Measurements from ENCODE around the gene UNK.
"Not testable (repeated sequence)": the region's sequence is repeated elsewhere in the genome, so short reads cannot be mapped to it uniquely, and the experiment has no call there.

The UNK gene

DNA sequence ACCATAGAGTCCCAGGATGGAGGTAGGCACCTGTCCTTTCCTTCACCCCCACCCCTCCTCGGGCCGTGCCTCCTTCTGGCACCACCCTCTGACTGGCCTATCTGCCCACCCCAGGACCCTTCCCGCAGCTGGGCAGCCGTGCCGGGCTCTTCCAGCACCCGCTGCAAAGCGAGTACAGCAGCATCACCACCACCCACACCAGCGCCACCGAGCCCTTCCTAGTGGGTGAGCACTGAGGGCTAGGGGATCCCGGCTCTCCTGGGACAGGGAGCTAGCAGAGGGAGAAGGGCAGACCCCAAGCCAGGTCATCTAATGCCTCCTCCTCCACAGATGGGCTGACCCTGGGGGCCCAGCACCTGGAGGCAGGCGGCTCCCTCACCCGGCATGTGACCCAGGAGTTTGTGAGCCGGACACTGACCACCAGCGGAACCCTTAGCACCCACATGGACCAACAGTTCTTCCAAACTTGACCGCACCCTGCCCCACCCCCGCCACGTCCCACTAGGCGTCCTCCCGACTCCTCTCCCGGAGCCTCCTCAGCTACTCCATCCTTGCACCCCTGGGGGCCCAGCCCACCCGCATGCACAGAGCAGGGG is 27.4 kb upstream of the UNK start:
- DNase-seq = no peak
- Histone ChIP-seq H3K36me3 (replicated peaks) (no peaks in the 10 kb centered on the region), H3K27ac (no peak overlapping the region), H3K27me3 (replicated peaks) (no peaks in the 10 kb centered on the region), H3K4me3 (ENCODE audit: low read depth, low read length) (no peak overlapping the region)
- TF ChIP-seq, protein P1, sequence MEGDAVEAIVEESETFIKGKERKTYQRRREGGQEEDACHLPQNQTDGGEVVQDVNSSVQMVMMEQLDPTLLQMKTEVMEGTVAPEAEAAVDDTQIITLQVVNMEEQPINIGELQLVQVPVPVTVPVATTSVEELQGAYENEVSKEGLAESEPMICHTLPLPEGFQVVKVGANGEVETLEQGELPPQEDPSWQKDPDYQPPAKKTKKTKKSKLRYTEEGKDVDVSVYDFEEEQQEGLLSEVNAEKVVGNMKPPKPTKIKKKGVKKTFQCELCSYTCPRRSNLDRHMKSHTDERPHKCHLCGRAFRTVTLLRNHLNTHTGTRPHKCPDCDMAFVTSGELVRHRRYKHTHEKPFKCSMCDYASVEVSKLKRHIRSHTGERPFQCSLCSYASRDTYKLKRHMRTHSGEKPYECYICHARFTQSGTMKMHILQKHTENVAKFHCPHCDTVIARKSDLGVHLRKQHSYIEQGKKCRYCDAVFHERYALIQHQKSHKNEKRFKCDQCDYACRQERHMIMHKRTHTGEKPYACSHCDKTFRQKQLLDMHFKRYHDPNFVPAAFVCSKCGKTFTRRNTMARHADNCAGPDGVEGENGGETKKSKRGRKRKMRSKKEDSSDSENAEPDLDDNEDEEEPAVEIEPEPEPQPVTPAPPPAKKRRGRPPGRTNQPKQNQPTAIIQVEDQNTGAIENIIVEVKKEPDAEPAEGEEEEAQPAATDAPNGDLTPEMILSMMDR (IDR thresholded peaks at IDR 0.05; ENCODE audit: low read depth, low read length, missing control alignments) = no peak
- in situ Hi-C loops (cut with HindIII; ENCODE audit: low pct_ligation_motif_present, low sequenced_read_pairs) = no loop called here

DNA sequence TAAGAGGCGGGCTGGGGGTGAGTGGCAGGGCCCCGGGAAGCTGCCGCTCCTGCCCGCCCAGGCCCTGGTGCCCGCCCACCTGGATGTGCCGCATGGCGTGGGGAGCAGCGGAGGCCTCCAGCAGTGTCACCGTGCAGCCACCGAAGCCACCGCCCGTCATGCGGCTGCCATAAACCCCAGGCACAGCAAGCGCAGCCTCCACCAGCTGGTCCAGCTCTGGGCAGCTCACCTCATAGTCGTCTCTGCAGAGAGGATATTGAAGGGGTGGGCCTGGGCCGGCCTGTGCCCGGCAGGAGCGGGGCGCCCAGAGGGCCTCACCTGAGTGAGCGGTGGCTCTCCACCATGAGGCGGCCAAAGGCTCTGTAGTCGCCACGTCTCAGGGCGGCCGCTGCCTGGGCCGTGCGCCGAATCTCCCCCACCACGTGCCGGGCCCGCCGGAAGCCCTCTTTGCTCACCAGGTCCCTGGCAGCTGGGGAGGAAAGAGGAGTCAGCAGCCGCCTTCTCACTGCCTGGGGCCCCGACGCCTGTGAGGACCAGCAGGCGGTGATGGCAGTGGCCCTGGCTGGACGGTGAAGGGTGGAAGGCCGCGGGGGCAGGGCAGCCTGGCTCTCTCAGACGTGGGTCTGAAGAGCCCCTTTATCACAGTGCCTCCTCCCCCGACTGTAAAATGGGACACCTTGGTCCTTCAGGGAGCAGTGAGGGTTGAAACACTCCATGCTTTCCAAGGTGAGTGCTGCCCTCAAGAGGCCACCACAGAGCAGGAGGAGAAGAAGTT is 26.3 kb upstream of the UNK start:
- Histone ChIP-seq H3K27ac (no peak overlapping the region), H3K4me3 (ENCODE audit: low read depth, low read length) (no peak overlapping the region), H3K27me3 (replicated peaks) (no peaks in the 10 kb centered on the region), H3K36me3 (replicated peaks) (no peaks in the 10 kb centered on the region)
- DNase-seq = no peak
- TF ChIP-seq, protein P1 (IDR thresholded peaks at IDR 0.05; ENCODE audit: low read depth, low read length, missing control alignments) = peak; percentile 67
- in situ Hi-C loops (cut with HindIII; ENCODE audit: low pct_ligation_motif_present, low sequenced_read_pairs) = no loop called here

DNA sequence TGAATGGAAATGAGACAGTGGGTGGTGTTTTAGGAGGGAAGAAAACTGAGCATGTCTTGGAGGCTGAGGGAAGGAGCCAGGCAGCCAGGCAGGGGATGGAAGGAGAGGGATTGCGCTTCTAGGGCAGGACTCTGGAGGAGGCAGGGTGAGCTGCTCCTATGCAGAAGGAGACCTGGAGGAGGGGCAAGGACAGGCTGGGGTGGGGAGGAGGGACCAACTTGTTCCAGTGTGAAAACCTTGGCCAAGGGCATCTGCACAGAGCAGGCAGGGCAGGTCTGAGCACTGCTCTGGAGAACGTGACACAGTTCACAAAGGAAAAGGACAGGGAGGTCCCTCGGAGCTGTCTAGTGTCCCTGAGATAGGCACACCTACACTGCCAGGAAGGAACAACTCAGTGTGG is 25.1 kb upstream of the UNK start:
- H3K27me3 ChIP-seq (replicated peaks) = no peaks in the 10 kb centered on the region
- TF ChIP-seq, protein P1 (IDR thresholded peaks at IDR 0.05; ENCODE audit: low read depth, low read length, missing control alignments) = no peak
- no peak for DNase-seq
- no peaks in the 10 kb centered on the region for H3K36me3 ChIP-seq (replicated peaks)
- no peak overlapping the region for H3K27ac ChIP-seq
- in situ Hi-C loops (cut with HindIII; ENCODE audit: low pct_ligation_motif_present, low sequenced_read_pairs) = no loop called here
- no peak overlapping the region for H3K4me3 ChIP-seq (ENCODE audit: low read depth, low read length)

DNA sequence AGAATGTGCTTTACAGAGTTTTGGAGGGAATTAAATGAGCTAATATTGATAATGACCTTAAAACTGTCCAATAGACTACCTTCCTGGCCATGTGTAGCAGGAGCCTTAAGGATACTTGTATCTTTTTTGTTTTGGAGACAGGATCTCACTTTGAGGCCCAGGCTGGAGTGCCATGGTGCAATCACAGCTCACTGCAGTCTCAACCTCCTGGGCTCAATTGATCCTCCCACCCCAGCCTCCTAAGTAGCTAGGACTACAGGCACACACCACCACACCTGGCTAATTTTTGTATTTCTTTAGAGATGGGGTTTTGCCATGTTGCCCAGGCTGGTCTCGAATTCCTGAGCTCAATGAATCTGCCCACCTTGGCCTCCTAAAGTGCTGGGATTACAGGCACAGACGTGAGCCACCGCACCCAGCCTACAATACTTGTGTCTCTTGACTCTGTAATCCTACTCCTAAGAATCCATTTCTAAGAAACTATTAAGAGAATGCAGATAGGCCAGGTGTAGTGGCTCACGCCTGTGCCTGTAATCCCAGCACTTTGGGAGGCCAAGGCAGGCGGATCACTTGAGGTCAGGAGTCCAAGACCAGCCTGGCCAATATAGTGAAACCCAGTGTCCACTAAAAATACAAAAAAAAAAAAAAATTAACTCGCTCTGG is 24.5 kb upstream of the UNK start:
- H3K36me3 ChIP-seq (replicated peaks); in situ Hi-C loops (cut with HindIII; ENCODE audit: low pct_ligation_motif_present, low sequenced_read_pairs); H3K27ac ChIP-seq; H3K4me3 ChIP-seq (ENCODE audit: low read depth, low read length); H3K27me3 ChIP-seq (replicated peaks); DNase-seq: not testable (repeated sequence)

DNA sequence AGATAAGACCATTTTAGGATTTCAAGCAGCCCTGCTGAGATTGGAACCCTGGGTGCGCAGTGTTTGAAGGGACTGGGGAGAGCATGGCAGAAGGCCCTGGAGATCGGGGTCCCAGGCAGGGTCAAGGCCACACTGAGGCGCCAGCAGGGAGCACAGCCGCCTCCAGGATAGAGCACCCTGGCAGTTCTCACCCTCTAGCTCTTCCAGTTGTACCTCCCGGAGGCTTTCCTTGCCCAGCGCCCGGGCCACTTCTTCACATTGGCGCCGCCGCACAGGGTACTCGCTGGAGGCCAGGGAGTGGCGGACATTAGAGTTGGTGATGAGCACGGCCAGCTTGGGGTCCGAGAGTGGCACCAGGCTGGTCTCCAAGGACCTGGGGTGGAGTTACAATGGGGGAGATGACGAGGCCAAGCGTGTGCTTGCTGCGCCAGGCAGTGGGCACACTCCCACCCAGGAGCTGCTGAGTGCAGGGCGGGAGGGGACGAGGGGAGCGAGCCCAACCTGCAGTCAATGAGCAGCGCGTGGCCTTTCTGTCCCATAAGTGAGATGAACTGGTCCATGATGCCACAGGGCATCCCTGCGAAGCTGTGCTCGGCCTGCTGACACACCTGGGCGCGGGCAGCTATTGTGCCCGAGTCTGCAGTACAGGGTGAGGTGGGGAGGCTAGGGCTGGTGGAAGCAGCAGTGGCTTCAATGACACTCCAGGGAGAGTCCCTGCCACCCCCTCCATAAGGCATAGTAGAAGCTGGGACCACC is 21.9 kb upstream of the UNK start:
- in situ Hi-C loops (cut with HindIII; ENCODE audit: low pct_ligation_motif_present, low sequenced_read_pairs) = no loop called here
- no peak overlapping the region for H3K4me3 ChIP-seq (ENCODE audit: low read depth, low read length)
- no peak for DNase-seq
- TF ChIP-seq, protein P1 (IDR thresholded peaks at IDR 0.05; ENCODE audit: low read depth, low read length, missing control alignments) = no peak
- no peaks in the 10 kb centered on the region for H3K36me3 ChIP-seq (replicated peaks)
- H3K27me3 ChIP-seq (replicated peaks) = no peaks in the 10 kb centered on the region
- no peak overlapping the region for H3K27ac ChIP-seq

DNA sequence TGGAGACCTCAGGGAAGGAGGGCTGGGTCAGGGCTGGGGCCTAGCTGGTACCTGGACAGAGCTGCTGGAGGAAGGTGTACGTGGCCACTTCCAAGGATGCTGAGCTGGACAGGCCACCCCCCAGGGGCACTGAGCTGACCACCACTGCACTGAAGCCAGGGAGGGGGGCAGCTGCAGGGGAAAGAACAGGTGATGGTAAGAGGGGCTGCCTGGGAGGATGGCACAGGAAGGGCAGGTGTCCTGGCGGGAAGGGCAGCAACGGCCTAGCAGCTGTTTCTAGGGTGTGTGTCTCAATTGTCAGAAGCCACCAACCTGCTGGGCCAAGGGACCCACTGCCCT is 21.4 kb upstream of the UNK start:
- no peak overlapping the region for H3K27ac ChIP-seq
- H3K36me3 ChIP-seq (replicated peaks) = no peaks in the 10 kb centered on the region
- TF ChIP-seq, protein P1 (IDR thresholded peaks at IDR 0.05; ENCODE audit: low read depth, low read length, missing control alignments) = no peak
- no peak overlapping the region for H3K4me3 ChIP-seq (ENCODE audit: low read depth, low read length)
- in situ Hi-C loops (cut with HindIII; ENCODE audit: low pct_ligation_motif_present, low sequenced_read_pairs) = no loop called here
- no peak for DNase-seq
- H3K27me3 ChIP-seq (replicated peaks) = no peaks in the 10 kb centered on the region
